GM21526 (cell line): Measurements from ENCODE around the gene MS4A14.
"Not testable (repeated sequence)": the region's sequence is repeated elsewhere in the genome, so short reads cannot be mapped to it uniquely, and the experiment has no call there.

Experiments
- ATAC-seq: cut with Tn5 transposase; IDR thresholded peaks from one replicate; pipeline ENCODE4 v1.9.1; 2021; ENCODE audit warnings: moderate library complexity; ENCODE audit not compliant: unreplicated experiment, low FRiP score

MS4A14 gene

GRCh38 chr11:60389279-60389910 is 6.9 kb upstream of the MS4A14 start:
- ATAC-seq = peak; percentile 86

GRCh38 chr11:60390419-60390818 is 5.8 kb upstream of the MS4A14 start:
- ATAC-seq = no peak

- no peak for ATAC-seq
These were observed 3.9 kb upstream of the MS4A14 start for GRCh38 chr11:60392361-60392760.

GRCh38 chr11:60393016-60393415 is 3.2 kb upstream of the MS4A14 start:
- no peak for ATAC-seq

- no peak for ATAC-seq
These were observed 1.4 kb upstream of the MS4A14 start for GRCh38 chr11:60394666-60395380.

GRCh38 chr11:60396799-60397198 is 540 bp downstream of the MS4A14 start:
- ATAC-seq = peak; percentile 79

- ATAC-seq = no peak
These were observed 23.8 kb downstream of the MS4A14 start for GRCh38 chr11:60420015-60420414.

GRCh38 chr11:60422609-60423008 is 26.4 kb downstream of the MS4A14 start:
- ATAC-seq = no peak

- no peak for ATAC-seq
These were observed 32.3 kb downstream of the MS4A14 start for GRCh38 chr11:60428517-60428916.

GRCh38 chr11:60429272-60429671 is 33.0 kb downstream of the MS4A14 start, which contains the start of gene MS4A5:
TSS of gene MS4A5 (plus strand) at chr11:60429572. CDS start at chr11:60429675, 103 bp downstream.
- ATAC-seq = no peak

GRCh38 chr11:60431251-60431650 is 35.0 kb downstream of the MS4A14 start:
- ATAC-seq = no peak

- ATAC-seq = no peak
These were observed 37.1 kb downstream of the MS4A14 start for GRCh38 chr11:60433401-60433800.

GRCh38 chr11:60447070-60447469 is 50.8 kb downstream of the MS4A14 start:
- ATAC-seq = no peak

GRCh38 chr11:60447846-60448245 is 51.6 kb downstream of the MS4A14 start:
- no peak for ATAC-seq

- not testable (repeated sequence) for ATAC-seq
These were observed 54.9 kb downstream of the MS4A14 start for GRCh38 chr11:60451185-60451584.

- ATAC-seq = no peak
These were observed 58.0 kb downstream of the MS4A14 start for GRCh38 chr11:60454212-60454611.

GRCh38 chr11:60455531-60456042 is 59.3 kb downstream of the MS4A14 start, which contains the start of gene MS4A1:
TSS of gene MS4A1 (plus strand) at chr11:60455847. CDS start at chr11:60462375, 6,528 bp downstream.
- peak; percentile 80 for ATAC-seq

GRCh38 chr11:60457576-60457975 is 61.3 kb downstream of the MS4A14 start:
- peak; percentile 35 for ATAC-seq

GRCh38 chr11:60459345-60459744 is 63.1 kb downstream of the MS4A14 start:
- no peak for ATAC-seq
